Sigmoid colon (tissue), 4 donors: ENCODE data around the gene TMEM59L.

ENCODE experiments used
- CTCF ChIP-seq, 4 experiments: fragments of 450-650 bp in 3 of 4; fragments of 200-600 bp in 1 of 4; IDR thresholded peaks; one replicate each; pipeline ENCODE4 v1.5.1; 2016 to 2019; ENCODE audit warnings: antibody characterized with exemption in 4 of 4, mild to moderate bottlenecking in 3 of 4, moderate library complexity in 2 of 4
- EP300 ChIP-seq, 4 donors: sonication (generic); formaldehyde crosslinking; IDR thresholded peaks; one replicate each; pipeline ENCODE4 v1.6.1; 2017; ENCODE audit warnings: antibody characterized with exemption in 4 of 4
- POLR2A ChIP-seq, 2 donors: fragments of 450-650 bp; IDR thresholded peaks; one replicate each; pipeline ENCODE4 v1.6.1; 2016; ENCODE audit warnings: antibody characterized with exemption in 2 of 2, mild to moderate bottlenecking in 2 of 2, moderate library complexity in 2 of 2

- no peak for TF ChIP-seq CTCF (IDR thresholded peaks at IDR 0.05)
- TF ChIP-seq POLR2A (IDR thresholded peaks at IDR 0.05), result no peak
- TF ChIP-seq EP300 (IDR thresholded peaks at IDR 0.05), result no peak
These were observed 36.3 kb upstream of the TMEM59L start for GRCh38 chr19:18576383-18576782.
